ENCODE results near the gene RIF1.
A peak's percentile ranks its signal among the peaks of the same experiment; 100 is the strongest.
"Not testable (repeated sequence)": the region's sequence is repeated elsewhere in the genome, so short reads cannot be mapped to it uniquely, and the experiment has no call there.

RIF1 gene

DNA sequence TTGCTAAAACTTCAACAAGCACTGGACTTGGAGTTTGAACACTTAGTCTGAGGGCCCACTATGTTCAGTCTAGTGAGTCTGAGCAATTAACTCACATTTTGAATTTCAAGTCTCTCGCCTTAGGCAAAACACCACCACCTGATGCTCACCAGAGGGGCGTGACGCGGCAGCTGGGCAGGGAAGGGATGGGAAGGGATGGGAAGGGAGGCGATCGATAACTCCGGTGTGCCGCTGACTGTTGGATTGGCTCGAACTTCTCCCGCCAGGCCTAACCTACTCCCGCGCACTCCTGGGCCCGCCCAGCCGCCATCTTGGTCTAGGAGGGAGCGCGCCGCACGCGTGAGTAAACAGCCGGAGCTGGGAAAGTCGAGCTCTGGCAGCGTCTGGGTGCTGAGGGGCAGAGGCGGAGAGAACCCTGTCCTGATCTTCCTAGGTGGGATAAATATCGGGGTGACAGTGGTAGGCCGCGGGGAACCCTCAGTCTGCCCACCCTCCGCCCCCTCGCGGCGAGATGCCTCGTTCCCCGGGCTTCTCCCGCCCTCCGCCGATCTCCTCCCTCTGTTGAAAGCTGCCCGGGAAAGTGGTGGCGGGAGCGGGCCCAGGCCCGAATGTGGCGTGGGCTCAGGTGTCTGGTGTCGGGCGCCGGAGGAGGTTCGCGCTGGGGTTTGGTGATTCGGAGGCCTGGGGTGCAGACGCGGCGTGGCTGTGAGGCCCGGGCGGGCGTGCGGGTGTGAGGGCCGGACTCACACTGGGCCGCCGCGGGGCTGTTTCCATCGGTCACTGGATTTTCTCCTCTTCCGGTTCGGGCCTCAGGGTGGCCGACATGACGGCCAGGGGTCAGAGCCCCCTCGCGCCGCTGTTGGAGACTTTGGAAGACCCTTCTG is at the start of gene RIF1:
Gene RIF1 (plus strand): TSS at position 302 of the 884 bp plus-strand sequence. CDS start 522 bp downstream, at position 824.
- peak; percentile 62 for DNase-seq (ENCODE audit: low read depth, low spot score)

DNA sequence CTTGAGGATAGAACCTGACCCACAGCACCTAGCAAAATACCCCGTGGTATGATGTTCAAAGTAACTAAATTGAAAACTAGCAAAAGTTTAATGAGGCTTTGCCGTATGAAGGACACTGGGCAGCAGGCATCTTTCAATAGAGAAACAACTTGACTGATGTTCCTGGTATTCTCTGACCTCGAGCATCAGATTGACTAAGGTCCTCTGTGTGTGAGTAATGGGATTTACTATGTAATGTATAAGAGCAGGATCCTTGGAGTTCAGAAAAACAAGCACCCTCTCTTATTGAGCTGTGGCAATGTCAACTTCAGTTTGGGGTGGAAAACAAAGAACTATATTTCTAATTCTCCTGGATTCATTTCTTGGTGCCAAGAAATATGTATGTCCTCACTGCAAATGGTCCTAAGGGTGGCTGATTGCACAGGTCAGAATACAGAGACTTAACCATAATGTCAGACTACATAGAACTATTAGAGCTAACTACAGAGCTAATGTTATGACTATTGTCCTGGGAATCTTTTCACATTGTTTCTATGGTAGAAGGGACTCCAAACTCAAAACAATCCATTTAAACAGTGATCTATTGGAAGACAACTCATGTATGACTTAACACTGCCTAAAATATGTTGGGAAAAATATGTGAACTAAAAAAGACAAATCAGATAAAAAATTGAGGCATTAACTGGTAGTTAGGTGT is 47.9 kb upstream of the RIF1 start:
- DNase-seq (ENCODE audit: low read depth, low spot score) = no peak

GRCh38 chr2:151363709-151364108 is 46.0 kb upstream of the RIF1 start:
- no peak for DNase-seq (ENCODE audit: low read depth, low spot score)

- no peak for DNase-seq (ENCODE audit: low read depth, low spot score)
Observed at GRCh38 chr2:151367571-151367970, 42.1 kb upstream of the RIF1 start.

DNA sequence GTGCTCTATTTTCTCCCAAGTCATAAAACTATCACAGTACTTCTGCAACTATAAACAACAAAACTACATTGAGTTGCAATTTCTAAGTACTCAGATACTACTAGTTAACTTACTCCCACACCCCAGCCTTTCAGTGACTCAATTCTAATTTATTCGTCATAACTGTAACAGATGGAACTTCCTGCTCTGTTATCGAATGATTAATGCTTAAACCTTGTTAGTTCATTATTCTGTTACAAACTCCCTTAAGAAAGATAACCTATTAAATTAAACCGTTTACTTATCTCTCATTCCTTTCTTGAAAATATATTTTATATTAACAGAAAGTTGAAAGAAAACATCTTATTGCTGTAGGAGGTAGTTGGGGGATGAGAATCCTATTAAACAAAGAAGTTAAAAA is 35.3 kb upstream of the RIF1 start:
- DNase-seq (ENCODE audit: low read depth, low spot score) = no peak

- no peak for DNase-seq (ENCODE audit: low read depth, low spot score)
Observed at GRCh38 chr2:151379169-151379568, 30.5 kb upstream of the RIF1 start.

GRCh38 chr2:151380580-151381235 is 29.0 kb upstream of the RIF1 start:
- DNase-seq (ENCODE audit: low read depth, low spot score) = no peak

DNA sequence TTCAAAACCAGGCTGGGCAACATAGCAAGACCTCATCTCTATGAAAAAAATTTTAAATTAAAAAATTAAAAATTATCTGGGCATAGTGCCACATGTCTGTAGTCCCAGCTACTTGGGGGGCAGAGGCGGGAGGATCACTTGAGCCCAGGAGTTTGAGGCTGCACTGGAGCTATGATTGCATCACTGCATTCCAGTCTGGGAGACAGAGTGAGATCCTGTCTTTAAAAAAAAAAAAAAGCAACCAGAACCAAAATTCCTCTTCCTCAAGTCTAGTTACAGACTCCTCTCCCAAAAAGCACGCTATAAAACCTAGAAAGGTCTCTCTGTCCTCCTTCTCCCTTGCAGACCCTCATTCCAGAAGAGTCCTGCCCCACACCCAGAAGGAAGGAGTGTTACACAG is 28.4 kb upstream of the RIF1 start:
- DNase-seq (ENCODE audit: low read depth, low spot score) = no peak

DNA sequence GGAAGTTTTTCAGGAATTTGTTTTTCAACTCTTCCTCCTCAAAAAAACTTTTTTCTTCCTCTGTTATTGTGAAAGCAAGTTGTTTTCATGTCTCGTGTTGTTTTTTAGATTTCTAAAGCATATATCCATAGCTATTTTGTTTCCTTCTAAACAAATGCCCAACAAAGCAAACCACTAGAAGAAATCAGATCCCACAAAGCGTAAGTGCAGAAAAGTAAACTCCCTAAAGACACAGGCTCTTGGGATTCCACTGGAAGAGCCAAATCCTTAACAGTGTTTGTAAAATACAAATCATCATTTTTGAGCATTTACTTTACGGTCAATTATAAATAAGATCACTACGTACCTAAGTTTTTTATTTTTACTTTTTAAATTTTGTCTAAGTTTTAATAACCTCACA is 21.7 kb upstream of the RIF1 start:
- no peak for DNase-seq (ENCODE audit: low read depth, low spot score)

DNA sequence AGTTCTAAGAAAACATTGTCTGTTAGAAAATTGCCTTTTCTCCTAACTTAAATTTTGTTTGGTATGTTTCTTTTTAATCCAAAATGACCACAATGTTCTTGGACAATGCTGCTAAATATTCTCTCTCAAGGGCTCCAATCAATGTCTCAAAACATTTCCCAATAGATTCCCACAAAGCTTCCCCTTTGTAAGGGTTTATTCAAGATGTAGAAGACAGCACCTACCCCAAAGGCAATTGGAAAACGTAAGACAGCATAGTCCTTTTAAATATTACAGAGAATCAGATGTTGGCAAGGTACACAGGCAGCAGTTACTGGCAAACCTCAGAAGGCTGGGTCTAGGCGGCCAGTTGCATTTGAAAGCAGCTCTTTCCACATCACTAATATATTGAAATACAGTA is 18.3 kb upstream of the RIF1 start:
- DNase-seq (ENCODE audit: low read depth, low spot score) = no peak

- no peak for DNase-seq (ENCODE audit: low read depth, low spot score)
Observed at GRCh38 chr2:151394509-151394908, 15.2 kb upstream of the RIF1 start.

DNA sequence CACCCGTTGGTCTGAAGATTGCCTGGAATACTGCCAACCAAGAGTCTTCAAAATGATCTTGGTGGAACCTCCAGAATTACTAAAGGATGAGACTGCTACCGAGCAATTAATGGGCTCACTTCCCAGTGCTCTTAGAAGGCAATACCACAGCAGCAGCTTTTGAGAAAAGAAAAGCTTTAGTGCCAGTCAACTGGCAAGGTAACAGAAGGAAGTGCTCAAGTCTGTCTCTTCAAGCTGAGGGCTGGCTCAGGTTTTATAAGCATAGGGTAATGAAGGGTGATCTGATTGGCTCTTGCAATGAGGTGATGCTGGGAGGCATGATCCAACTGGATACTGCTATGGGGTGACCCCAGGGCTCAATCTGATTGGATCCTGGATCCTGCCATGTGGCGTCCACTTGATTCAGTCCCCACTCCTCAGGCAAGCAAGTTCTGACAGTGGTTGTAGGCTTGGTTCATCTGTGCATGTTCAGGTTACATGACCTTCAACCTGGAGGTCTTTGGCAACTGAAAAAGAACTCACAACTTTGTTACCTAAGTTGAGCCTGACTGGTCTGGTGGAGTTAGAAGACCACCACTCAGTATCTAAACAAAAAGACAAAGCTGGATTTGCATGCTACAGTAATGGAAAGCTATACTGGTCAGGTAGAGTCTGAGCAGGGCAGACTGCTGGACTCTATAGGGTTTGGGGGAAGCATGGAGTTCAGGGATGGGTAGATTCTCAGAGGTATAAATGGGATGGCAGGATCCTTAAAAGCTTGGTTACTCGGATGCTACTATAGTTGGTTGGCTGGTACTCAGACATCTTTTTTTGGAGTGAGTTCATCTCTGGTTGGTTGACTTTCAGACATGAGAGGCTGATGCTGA is 14.0 kb upstream of the RIF1 start:
- no peak for DNase-seq (ENCODE audit: low read depth, low spot score)

- DNase-seq (ENCODE audit: low read depth, low spot score) = no peak
Observed at GRCh38 chr2:151399981-151400380, 9.7 kb upstream of the RIF1 start.

DNA sequence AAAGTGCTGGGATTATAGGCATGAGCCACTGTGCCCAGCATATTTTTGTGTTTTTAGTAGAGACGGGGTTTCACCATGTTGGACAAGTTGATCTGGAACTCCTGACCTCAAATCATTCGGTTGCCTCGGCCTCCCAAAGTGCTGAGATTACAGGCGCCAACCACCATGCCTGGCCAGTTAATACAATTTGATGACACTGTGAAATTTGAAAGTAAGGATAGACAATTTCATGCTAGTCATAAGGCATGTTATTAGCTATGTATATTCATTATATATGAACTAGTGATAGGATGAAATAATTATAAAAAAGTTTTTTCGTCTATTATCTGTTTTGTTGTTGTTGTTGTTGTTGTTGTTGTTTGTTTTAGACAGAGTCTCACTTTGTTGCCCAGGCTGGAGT is 8.6 kb upstream of the RIF1 start:
- DNase-seq (ENCODE audit: low read depth, low spot score) = no peak

- no peak for DNase-seq (ENCODE audit: low read depth, low spot score)
Observed at GRCh38 chr2:151403914-151404313, 5.8 kb upstream of the RIF1 start.

DNA sequence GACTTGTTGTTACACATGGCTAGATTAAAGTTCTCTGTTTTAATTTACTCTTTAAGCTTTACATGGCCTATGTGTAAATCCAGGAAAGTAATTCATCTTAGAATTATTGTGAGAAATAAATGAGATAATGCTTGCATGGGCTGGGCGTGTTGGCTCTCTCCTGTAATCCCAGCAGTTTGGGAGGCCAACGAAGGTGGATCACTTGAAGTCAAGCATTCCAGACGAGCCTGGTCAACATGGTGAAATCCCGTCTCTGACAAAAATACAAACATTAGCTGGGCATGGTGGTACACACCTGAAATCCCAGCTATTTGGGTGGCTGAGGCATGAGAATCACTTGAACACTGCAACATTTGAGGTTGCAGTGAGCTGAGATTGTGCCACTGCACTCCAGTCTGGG is 4.3 kb upstream of the RIF1 start:
- DNase-seq (ENCODE audit: low read depth, low spot score) = no peak

DNA sequence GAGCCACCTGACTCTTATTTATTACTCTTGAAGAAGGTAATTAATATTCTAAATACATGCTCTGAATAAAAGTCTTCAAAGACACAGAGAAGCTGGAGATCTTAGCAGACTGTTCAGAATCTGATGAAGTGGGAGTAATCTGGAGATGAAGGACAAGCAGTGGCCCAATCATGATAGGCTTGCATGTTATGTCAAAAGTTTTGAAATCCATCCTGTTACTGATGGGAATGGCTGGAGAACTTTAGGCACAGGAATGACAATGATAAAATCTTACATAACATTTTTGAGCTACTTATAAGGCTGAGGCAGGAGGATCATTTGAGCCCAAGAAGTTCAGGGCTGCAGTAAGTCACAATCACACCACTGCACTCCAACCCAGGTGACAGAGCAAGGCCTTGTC is 2.4 kb upstream of the RIF1 start:
- no peak for DNase-seq (ENCODE audit: low read depth, low spot score)

DNA sequence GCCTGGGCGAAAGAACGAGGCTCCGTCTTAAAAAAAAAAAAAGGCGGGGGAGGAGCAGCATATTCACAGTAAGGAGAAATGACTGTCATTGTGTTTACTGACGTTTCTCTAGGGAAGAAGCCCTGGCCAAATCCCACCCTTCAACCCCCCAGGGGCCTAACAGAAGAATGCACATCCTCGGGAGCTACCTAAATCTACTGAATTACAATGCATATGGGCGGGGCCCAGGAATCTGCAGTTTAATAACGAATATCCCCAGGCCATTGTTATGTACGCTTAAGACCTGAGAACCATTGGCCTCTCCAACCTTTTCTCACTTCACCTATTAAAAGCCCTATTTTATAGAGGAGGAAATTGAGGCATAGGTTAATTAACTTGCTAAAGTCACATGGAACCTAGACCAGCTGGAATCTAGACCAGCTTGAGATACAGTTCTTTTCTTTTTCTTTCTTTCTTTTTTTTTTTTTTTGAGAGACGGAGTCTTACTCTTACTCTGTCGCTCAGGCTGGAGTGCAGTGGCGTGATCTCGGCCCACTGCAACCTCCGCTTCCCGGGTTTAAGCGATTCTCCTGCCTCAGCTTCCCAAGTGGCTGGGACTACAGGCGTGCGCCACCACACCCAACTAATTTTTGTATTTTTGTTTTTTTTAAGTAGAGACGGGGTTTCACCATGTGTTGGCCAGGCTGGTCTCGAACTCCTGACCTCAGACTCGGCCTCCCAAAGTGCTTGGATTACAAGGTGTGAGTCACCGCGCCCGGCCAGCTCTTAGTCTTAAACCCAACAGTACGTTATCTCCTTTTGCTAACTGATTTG is 708 bp upstream of the RIF1 start:
- no peak for DNase-seq (ENCODE audit: low read depth, low spot score)

GRCh38 chr2:151410485-151410834 is 758 bp downstream of the RIF1 start:
- no peak for DNase-seq (ENCODE audit: low read depth, low spot score)

GRCh38 chr2:151417650-151418049 is 7.9 kb downstream of the RIF1 start:
- DNase-seq (ENCODE audit: low read depth, low spot score) = no peak

- DNase-seq (ENCODE audit: low read depth, low spot score) = not testable (repeated sequence)
Observed at GRCh38 chr2:151421681-151422080, 12.0 kb downstream of the RIF1 start.
